Left lung (tissue), 10 donors: ENCODE measurements around the gene PLAGL1. TPM values are rescaled to one million over a fixed set of nuclear protein-coding genes. Genes with fewer than 3 reads are reported as not detected.
A peak's percentile ranks its signal among the peaks of the same experiment; 100 is the strongest.
"Not testable (repeated sequence)": the region's sequence is repeated elsewhere in the genome, so short reads cannot be mapped to it uniquely, and the experiment has no call there.

Experiments
- ATAC-seq: fragments of 200-7000 bp; cut with Tn5 transposase; one replicate; pipeline ENCODE4 v1.9.1; 2020; ENCODE audit warnings: moderate library complexity
- DNase-seq, 4 donors: peaks; one replicate each; pipeline ENCODE4 v3.0.0-alpha.2; 2013 to 2020
- H3K27ac ChIP-seq, 2 donors: fragments of 200-600 bp; sonication (generic) in 1 of 2; one replicate each; pipeline versions ENCODE4 v1.5.0 to v1.8.0; 2020 to 2021
- H3K27me3 ChIP-seq, 2 donors: fragments of 200-600 bp; sonication (generic) in 1 of 2; one replicate each; pipeline versions ENCODE4 v1.5.0 to v1.8.0; 2020 to 2021
- H3K36me3 ChIP-seq, 2 donors: fragments of 200-600 bp; sonication (generic) in 1 of 2; one replicate each; pipeline versions ENCODE4 v1.5.0 to v1.8.0; 2020 to 2021
- H3K4me1 ChIP-seq, 2 donors: fragments of 200-600 bp; one replicate each; pipeline ENCODE4 v1.8.0; 2021
- H3K4me3 ChIP-seq, 2 donors: fragments of 200-600 bp; sonication (generic) in 1 of 2; one replicate each; pipeline versions ENCODE4 v1.5.0 to v1.8.0; 2020 to 2021; ENCODE audit warnings: mild to moderate bottlenecking in 1 of 2
- H3K9me3 ChIP-seq, 2 donors: fragments of 200-600 bp; sonication (generic) in 1 of 2; one replicate each; pipeline versions ENCODE4 v1.5.0 to v1.8.0; 2020 to 2021
- intact Hi-C, 2 donors: fragments of 100-400 bp; cut with DNase I; formaldehyde crosslinking; loops; one replicate each; pipeline versions ENCODE4 v1.11.2 to v1.14.2; 2022
- polyA plus RNA-seq, 6 donors: library from polyadenylated mRNA; unstranded; fragments of 120-200 nt; gene quantifications; one replicate each; pipeline ENCODE4 v1.2.1, GENCODE V29; 2013; ENCODE audit not compliant: insufficient read length in 6 of 6
- total RNA-seq, 2 donors: library from RNA; stranded (reverse); fragmentation: NEBNext Ultra II Directional; extraction: Animal tissue kit (Norgen Biotek cat#: 25700); gene quantifications; one replicate each; pipeline ENCODE4 v1.2.1, GENCODE V29; 2021
- TF ChIP-seq, protein P1 (sequence below), 2 donors: fragments of 200-600 bp; sonication (generic) in 1 of 2; IDR thresholded peaks; one replicate each; pipeline versions ENCODE4 v1.5.0 to v1.8.0; 2021; ENCODE audit warnings: antibody characterized with exemption in 2 of 2
- donor health status: DM: no; HTN: yes; CAD: no.
- donor health status: DM: no; HTN: no; CAD: no.

Gene PLAGL1
- total and polyA plus RNA-seq, 8 donors = 38.5 to 166 (median 137) TPM

- no peaks in the 10 kb centered on the region for H3K27me3 ChIP-seq
- TF ChIP-seq, protein P1, sequence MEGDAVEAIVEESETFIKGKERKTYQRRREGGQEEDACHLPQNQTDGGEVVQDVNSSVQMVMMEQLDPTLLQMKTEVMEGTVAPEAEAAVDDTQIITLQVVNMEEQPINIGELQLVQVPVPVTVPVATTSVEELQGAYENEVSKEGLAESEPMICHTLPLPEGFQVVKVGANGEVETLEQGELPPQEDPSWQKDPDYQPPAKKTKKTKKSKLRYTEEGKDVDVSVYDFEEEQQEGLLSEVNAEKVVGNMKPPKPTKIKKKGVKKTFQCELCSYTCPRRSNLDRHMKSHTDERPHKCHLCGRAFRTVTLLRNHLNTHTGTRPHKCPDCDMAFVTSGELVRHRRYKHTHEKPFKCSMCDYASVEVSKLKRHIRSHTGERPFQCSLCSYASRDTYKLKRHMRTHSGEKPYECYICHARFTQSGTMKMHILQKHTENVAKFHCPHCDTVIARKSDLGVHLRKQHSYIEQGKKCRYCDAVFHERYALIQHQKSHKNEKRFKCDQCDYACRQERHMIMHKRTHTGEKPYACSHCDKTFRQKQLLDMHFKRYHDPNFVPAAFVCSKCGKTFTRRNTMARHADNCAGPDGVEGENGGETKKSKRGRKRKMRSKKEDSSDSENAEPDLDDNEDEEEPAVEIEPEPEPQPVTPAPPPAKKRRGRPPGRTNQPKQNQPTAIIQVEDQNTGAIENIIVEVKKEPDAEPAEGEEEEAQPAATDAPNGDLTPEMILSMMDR (IDR thresholded peaks at IDR 0.05) = no peak
- no peaks in the 10 kb centered on the region for H3K36me3 ChIP-seq
- no peak overlapping the region for H3K27ac ChIP-seq
- DNase-seq (no peak), ATAC-seq (no peak)
- no peaks in the 10 kb centered on the region for H3K9me3 ChIP-seq
- no peaks in the 10 kb centered on the region for H3K4me1 ChIP-seq
- no peak overlapping the region for H3K4me3 ChIP-seq
- intact Hi-C loops = no loop called here
Observed at GRCh38 chr6:144019929-144020328, 11.9 kb upstream of the PLAGL1 start.

DNA sequence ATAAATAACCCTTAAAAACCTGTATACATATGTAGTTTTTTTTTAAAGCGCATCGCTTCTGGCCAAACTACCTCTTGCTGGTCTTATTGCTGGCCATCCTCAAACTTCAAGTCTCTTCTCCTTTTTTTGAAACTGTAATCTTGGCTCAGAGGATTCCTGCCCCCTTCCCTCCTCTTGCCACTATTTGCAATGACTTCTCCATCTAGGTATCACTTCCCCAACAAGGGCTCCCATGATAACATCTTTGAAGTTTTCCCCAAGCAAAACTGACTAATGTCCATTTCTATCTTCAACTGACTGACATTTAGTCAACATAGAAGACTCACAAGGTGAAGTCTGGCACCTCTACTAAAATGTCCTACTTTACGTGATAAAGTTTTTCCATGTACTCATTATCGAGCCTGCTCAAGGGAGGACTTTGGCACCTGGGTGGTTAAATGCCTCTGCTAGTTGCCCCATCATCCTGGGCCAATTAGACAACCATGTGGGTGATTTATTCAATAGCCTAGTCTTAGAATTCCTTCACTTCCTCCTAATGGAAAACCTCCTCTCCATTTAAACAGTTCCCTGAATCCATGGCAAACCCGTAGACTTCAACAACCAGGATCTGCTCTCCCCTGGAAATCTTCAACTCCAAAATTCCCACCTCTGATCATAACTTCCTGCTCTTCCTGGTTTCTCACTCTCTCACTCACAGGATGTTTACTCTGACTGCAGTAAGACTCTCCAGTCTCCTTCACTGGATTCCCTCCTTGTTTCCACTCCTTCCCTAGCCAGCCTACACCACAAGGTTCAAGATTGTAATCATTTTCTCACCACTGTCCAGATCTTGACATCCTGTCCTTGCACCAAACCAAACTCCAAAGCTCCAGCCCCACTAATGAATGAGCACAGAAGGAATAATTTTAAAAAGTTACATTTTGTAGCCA, 9.4 kb upstream of the PLAGL1 start:
- H3K4me3 ChIP-seq = no peak overlapping the region
- H3K27me3 ChIP-seq = no peaks in the 10 kb centered on the region
- no peaks in the 10 kb centered on the region for H3K36me3 ChIP-seq
- intact Hi-C loops = no loop called here
- TF ChIP-seq, protein P1 (IDR thresholded peaks at IDR 0.05) = no peak
- H3K27ac ChIP-seq = no peak overlapping the region
- DNase-seq (no peak), ATAC-seq (peak; percentile 79)
- no peaks in the 10 kb centered on the region for H3K9me3 ChIP-seq
- H3K4me1 ChIP-seq = no peaks in the 10 kb centered on the region

DNA sequence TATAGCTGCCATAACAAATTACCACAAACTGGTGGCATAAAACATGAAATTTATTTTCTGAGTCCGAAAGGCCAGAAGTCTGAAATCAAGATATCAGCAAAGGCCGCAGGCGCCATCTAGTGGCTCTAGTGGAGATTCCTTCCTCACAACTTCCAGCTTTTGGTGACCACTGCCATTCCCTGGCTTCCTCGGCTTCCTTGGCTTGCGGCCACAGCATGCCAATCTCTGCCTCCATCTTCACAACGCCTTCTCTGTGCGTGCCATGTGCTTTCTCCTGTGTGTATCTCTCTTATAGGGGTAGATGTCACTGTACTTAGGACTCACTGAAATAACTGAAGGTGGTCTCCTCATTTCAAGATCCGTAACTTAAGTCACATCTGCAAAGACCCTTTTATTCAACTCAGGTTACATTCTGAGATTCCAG, 5.4 kb upstream of the PLAGL1 start:
- intact Hi-C loops = loop anchor here in 1 of 2 donors (5.0 kb wide), 2 partner anchors 71 to 441 kb away; no protein-coding TSS in a partner anchor
- TF ChIP-seq, protein P1 (IDR thresholded peaks at IDR 0.05) = peak; percentile 88 to 93
- ATAC-seq (peak; percentile 85), DNase-seq (peak; percentile 67 to 88 (median 80))
- H3K27me3 ChIP-seq = peaks cover 0 to under 1% of the 10 kb centered on the region in 2 donors
- no peaks in the 10 kb centered on the region for H3K4me1 ChIP-seq
- no peaks in the 10 kb centered on the region for H3K36me3 ChIP-seq
- no peaks in the 10 kb centered on the region for H3K9me3 ChIP-seq
- H3K27ac ChIP-seq = no peak overlapping the region
- no peak overlapping the region for H3K4me3 ChIP-seq

GRCh38 chr6:144012534-144012933, 4.5 kb upstream of the PLAGL1 start:
- TF ChIP-seq, protein P1 (IDR thresholded peaks at IDR 0.05) = no peak
- H3K27me3 ChIP-seq = peaks cover 0 to 10% of the 10 kb centered on the region in 2 donors
- H3K27ac ChIP-seq = no peak overlapping the region
- H3K4me1 ChIP-seq = no peaks in the 10 kb centered on the region
- no peak overlapping the region for H3K4me3 ChIP-seq
- ATAC-seq (no peak), DNase-seq (no peak)
- H3K9me3 ChIP-seq = no peaks in the 10 kb centered on the region
- H3K36me3 ChIP-seq = no peaks in the 10 kb centered on the region
- intact Hi-C loops = loop anchor here in 1 of 2 donors (5.0 kb wide), 2 partner anchors 70 to 440 kb away; no protein-coding TSS in a partner anchor

DNA sequence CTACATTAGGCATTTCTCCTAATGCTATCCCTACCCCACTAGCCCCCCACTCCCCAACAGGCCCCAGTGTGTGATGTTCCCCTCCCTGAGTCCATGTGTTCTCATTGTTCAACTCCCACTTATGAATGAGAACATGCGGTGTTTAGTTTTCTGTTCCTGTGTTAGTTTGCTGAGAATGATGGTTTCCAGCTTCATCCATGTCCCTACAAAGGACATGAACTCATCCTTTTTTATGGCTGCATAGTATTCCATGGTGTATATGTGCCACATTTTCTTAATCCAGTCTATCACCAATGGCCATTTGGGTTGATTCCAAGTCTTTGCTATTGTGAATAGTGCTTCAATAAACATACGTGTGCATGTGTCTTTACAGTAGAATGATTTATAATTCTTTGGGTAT, 1.6 kb upstream of the PLAGL1 start:
- not testable (repeated sequence) for DNase-seq, ATAC-seq, H3K36me3 ChIP-seq, H3K9me3 ChIP-seq, H3K27ac ChIP-seq, H3K4me3 ChIP-seq, H3K4me1 ChIP-seq
- H3K27me3 ChIP-seq = peaks cover 0 to 15% of the 10 kb centered on the region in 2 donors
- intact Hi-C loops = loop anchor here in 1 of 2 donors (5.0 kb wide), 2 partner anchors 67 to 437 kb away; no protein-coding TSS in a partner anchor
